Activated naive CD4-positive, alpha-beta T cell treated with anti-CD3 and anti-CD28 coated beads, Interleukin-2, amount 50 U/mL, for 24 hours (primary cell): ENCODE results near the gene SLC4A5.

Experiments
- H3K27ac Mint-ChIP-seq: one replicate; pipeline ENCODE4 v1.8.0; 2021; ENCODE audit warnings: mild to moderate bottlenecking, mixed read lengths
- H3K27me3 Mint-ChIP-seq: one replicate; pipeline ENCODE4 v1.8.0; 2021; ENCODE audit warnings: mixed read lengths
- H3K36me3 Mint-ChIP-seq: one replicate; pipeline ENCODE4 v1.8.0; 2021; ENCODE audit warnings: mixed read lengths
- H3K4me1 Mint-ChIP-seq: one replicate; pipeline ENCODE4 v1.8.0; 2021; ENCODE audit warnings: mixed read lengths
- H3K4me3 Mint-ChIP-seq: one replicate; pipeline ENCODE4 v1.8.0; 2021; ENCODE audit warnings: mild to moderate bottlenecking, mixed read lengths
- H3K9me3 Mint-ChIP-seq: one replicate; pipeline ENCODE4 v1.8.0; 2021; ENCODE audit warnings: mixed read lengths

Gene SLC4A5

DNA sequence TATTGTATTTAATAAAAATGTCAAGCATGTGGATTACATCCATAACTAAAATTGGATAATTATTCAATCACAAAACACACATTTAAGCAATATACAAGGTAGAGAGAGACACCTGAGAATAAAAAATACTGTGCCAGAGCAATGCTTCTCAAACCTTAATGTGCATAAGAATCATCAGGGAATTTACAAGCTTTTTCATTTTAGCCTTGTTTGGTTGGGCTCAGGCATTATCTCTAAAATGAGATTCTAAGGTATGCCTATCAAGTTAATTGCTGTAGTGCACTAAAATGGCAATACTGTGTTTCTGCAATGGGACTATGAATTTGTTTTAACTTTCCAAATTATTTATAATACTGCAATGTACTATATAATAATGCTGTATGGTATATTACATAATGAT, 165.5 kb downstream of the SLC4A5 start:
- peaks cover 41% of the 10 kb centered on the region for H3K4me1 Mint-ChIP-seq

DNA sequence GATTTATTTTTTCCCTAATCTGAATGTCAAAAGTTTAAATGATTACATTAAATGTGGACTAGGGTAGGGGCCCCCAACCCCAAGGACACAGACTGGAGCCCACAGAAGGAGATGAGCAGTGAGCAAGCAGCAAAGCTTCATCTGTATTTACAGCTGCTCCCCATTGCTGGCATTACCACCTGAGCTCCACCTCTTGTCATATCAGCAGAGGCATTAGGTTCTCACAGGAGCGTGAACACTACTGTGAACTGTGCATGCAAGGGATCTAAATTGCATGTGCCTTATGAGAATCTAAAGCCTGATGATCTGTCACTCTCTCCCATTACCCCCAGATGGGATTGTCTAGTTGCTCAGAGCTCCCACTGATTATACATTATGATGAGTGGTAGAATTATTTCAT, 168.3 kb downstream of the SLC4A5 start:
- Mint-ChIP-seq H3K9me3 (no peaks in the 10 kb centered on the region), H3K27me3 (no peaks in the 10 kb centered on the region), H3K4me1 (peaks cover 50% of the 10 kb centered on the region), H3K27ac (no peak overlapping the region), H3K36me3 (peaks cover 6% of the 10 kb centered on the region), H3K4me3 (peak overlapping the region; percentile 84)

More for the DNA sequence above, 165.5 kb downstream of the SLC4A5 start:
- Mint-ChIP-seq H3K9me3 (no peaks in the 10 kb centered on the region), H3K27ac (peak overlapping the region; percentile 84), H3K4me3 (peak overlapping the region; percentile 86), H3K27me3 (no peaks in the 10 kb centered on the region), H3K36me3 (peaks cover 4% of the 10 kb centered on the region)

DNA sequence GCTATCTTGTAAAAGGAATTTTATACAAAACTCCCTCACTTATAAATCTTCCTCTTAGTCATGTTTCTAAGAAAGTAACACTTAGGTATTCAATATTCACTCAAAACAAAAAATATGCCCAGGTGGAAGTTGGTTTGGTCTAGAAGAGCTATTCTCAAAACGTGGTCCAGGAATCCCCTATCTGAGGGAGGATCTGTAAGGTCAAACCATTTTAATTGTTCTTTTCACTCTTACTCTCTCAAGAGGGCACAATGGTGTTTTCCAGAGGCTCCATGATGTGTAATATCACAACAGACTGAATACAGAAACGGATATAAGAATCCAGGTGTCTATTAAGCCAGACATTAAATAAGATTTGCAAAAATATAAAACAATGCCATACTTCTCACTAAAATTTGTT, 174.5 kb downstream of the SLC4A5 start:
- Mint-ChIP-seq H3K27ac (no peak overlapping the region), H3K4me3 (no peak overlapping the region), H3K36me3 (peaks cover 18% of the 10 kb centered on the region)

More for the DNA sequence above, 174.5 kb downstream of the SLC4A5 start:
- H3K4me1 Mint-ChIP-seq: peaks cover 29% of the 10 kb centered on the region
- H3K9me3 Mint-ChIP-seq: peaks cover 4% of the 10 kb centered on the region
- H3K27me3 Mint-ChIP-seq: no peaks in the 10 kb centered on the region
